Measurements from ENCODE around the gene INPP4A.

DNA sequence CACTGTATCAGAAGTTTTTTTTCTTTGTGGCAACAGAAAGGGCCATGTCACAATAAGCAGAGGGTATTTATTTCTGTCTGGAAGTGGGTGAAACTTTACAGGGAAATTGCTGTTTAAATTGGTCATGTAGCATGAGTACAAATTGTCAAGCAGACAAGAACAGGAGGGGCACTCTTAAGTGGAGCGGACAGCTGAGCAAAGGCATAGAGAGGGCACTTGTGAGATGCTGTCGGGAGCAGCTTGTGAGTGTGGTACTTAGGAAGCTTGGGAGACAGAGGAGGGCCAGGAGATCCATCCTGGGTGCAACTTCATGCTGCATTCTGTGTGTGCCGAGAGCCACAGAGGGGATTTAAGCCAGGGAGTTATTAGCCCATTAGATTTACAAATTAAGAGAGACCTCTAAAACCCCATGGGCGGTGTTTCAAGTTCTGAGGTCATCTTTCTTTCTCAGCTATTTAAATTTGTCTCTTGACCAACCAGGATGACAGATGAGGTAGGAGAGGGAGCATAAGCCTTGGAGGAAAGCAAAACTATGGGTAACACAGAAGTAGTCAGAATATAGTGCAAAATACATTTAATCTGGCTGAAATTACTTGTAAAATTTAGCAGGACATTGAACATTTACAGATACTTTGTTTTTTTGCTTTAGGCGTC, 30.4 kb downstream of the INPP4A start:
- TF ChIP-seq EZH2 (IDR thresholded peaks at IDR 0.05; ENCODE audit: low read length, unreplicated experiment) = no peak
- TF ChIP-seq, protein P1, sequence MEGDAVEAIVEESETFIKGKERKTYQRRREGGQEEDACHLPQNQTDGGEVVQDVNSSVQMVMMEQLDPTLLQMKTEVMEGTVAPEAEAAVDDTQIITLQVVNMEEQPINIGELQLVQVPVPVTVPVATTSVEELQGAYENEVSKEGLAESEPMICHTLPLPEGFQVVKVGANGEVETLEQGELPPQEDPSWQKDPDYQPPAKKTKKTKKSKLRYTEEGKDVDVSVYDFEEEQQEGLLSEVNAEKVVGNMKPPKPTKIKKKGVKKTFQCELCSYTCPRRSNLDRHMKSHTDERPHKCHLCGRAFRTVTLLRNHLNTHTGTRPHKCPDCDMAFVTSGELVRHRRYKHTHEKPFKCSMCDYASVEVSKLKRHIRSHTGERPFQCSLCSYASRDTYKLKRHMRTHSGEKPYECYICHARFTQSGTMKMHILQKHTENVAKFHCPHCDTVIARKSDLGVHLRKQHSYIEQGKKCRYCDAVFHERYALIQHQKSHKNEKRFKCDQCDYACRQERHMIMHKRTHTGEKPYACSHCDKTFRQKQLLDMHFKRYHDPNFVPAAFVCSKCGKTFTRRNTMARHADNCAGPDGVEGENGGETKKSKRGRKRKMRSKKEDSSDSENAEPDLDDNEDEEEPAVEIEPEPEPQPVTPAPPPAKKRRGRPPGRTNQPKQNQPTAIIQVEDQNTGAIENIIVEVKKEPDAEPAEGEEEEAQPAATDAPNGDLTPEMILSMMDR (conservative IDR thresholded peaks at IDR 0.05; ENCODE audit: low read depth, low read length) = no peak

Measured in PC-3 (cell line).